HL-60 (cell line): ENCODE data around the gene RPL26.

Experiments used
- CTCF ChIP-seq: IDR thresholded peaks from one replicate; pipeline ENCODE4 v1.5.1; 2011; ENCODE audit warnings: low read length, control low read depth, inconsistent platforms; ENCODE audit not compliant: insufficient read depth
- REST ChIP-seq: IDR thresholded peaks from 2 replicates; pipeline ENCODE4 v1.6.1; 2012; ENCODE audit warnings: low read depth; ENCODE audit not compliant: insufficient replicate concordance

GRCh38 chr17:8353736-8354135 is 29.3 kb downstream of the RPL26 start:
- no peak for TF ChIP-seq CTCF
- no peak for TF ChIP-seq REST
